GM06990 (cell line): ENCODE measurements around the gene ITM2C.

ENCODE experiments used
- DNase-seq: peaks from one replicate; pipeline ENCODE4 v3.0.0-alpha.2; 2011; ENCODE audit not compliant: insufficient read length; ENCODE audit errors: extremely low read depth
- H3K27me3 ChIP-seq: replicated peaks from 2 replicates; pipeline ENCODE4 v1.6.0; 2011; ENCODE audit warnings: low read length; ENCODE audit not compliant: control insufficient read depth, insufficient read depth
- H3K36me3 ChIP-seq: 2 replicates; pipeline ENCODE4 v1.5.1; 2011; ENCODE audit warnings: low read length; ENCODE audit not compliant: control insufficient read depth, insufficient read depth
- H3K4me3 ChIP-seq: replicated peaks from 2 replicates; pipeline ENCODE4 v1.5.1; 2011; ENCODE audit warnings: low read depth, mild to moderate bottlenecking, control low read depth, low read length
- TF ChIP-seq, protein P1 (sequence below): IDR thresholded peaks from 2 replicates; pipeline ENCODE4 v1.5.1; 2011; ENCODE audit warnings: low read length, control low read depth, mild to moderate bottlenecking, inconsistent platforms; ENCODE audit not compliant: insufficient read depth, poor library complexity, severe bottlenecking

ITM2C gene

DNA sequence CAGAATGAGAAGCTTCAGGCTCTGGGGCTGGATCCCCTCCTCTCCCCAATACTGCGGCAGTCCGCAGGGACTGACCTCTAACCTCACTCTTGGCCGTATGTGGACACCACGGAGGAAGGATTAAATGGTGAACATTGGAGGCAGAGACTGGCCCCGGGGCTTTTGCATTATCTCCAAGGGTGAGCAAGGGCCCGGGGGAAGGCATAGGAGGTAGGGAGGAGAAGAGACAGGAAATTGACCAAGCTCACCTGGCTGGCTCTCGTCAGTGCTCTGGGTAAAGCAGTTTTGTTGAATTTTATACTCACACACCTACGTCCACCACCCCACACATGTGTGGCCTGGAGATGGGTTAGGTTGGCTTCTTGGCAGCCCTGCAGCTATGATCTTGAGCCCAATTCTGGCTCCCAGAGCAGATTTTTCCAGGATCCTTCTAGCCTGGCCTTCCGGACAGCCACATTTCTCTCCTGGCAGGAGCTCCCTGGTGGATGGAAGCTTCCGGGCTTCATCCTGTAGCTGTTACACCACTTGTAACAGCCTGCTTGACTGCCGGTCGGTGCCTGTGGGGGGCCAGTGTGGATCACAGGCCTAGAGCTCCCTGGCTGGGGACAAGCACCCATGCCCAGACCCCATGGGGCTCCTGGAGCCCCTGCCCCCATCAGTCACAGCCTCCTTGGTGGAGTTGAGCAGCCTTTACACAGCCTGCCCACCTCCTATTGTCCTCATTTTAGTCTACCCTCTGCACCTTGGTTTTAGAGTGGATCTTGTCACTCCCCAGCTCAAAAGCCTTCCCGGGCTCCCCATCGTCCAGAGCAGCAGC is 7.6 kb downstream of the ITM2C start:
- Histone ChIP-seq H3K36me3 (peaks cover 20% of the 10 kb centered on the region), H3K27me3 (no peaks in the 10 kb centered on the region), H3K4me3 (peak overlapping the region; percentile 35)
- DNase-seq: no peak
- TF ChIP-seq, protein P1, sequence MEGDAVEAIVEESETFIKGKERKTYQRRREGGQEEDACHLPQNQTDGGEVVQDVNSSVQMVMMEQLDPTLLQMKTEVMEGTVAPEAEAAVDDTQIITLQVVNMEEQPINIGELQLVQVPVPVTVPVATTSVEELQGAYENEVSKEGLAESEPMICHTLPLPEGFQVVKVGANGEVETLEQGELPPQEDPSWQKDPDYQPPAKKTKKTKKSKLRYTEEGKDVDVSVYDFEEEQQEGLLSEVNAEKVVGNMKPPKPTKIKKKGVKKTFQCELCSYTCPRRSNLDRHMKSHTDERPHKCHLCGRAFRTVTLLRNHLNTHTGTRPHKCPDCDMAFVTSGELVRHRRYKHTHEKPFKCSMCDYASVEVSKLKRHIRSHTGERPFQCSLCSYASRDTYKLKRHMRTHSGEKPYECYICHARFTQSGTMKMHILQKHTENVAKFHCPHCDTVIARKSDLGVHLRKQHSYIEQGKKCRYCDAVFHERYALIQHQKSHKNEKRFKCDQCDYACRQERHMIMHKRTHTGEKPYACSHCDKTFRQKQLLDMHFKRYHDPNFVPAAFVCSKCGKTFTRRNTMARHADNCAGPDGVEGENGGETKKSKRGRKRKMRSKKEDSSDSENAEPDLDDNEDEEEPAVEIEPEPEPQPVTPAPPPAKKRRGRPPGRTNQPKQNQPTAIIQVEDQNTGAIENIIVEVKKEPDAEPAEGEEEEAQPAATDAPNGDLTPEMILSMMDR: no peak

DNA sequence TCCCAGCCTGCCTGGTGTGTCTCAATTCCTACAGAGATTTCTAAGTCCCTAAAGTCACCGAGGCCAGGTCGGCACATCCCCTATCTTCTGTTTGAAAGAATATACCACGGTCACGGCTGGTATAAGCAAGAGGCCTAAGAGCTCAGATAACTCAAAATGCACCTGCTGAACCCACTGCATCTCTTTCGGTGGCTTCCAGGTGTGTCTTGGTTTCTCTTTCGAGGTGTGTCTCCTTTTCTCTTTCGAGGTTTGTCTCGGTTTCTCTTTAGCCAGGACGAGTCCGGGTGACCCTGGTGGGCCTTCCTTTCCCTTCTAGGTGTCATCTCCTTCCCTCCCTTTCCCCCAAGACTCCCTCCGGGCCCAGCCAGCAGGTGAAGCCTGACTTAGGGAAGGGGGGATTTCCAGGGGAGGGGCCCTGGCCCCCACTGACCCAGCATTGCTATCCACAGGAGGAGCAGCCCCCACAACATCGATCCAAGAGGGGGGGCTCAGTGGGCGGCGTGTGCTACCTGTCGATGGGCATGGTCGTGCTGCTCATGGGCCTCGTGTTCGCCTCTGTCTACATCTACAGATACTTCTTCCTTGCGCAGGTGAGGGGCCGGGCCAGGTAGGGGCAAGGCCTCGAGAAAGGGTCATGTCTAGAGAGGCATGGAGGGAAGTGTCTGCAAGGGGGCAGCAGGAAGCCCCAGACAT is 8.4 kb downstream of the ITM2C start:
- TF ChIP-seq, protein P1: no peak
- H3K36me3 ChIP-seq: peaks cover 25% of the 10 kb centered on the region
- DNase-seq: no peak
- peak overlapping the region; percentile 57 for H3K4me3 ChIP-seq
- H3K27me3 ChIP-seq: no peaks in the 10 kb centered on the region

DNA sequence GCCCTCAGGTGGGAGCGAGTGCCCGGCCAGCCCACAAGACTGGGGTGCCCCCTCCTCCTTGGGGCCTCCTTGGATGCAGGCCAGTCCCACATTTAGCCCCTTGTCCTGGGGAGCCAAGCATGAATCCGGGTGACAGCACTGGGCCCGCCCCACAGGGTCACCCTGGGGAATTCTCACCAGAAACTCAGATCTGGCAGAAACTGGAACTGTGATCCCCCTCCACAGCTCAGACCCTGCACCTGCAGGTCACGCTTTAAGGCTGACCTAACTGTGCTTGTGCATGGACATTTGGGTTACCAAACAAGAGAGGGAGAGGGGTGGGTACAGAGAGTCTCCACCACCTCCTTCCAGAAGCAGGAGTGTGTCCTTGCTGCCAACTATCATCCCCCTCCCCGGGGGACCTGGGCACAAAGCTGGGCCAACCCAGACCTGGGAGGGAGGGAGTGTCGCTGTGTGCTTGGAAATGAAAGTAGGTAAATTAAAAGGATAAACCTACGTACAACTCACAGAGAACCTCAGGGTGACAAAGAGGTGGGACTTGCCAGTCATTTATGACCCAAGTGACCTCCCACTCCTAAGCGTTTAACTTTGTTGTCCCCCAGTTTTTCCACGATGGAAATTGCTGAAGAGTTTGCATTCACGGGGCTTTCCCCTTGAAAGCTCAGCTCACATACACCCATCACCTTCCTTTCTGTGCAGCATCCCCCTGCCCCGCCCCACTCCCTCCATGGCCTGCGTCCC is 9.1 kb downstream of the ITM2C start:
- TF ChIP-seq, protein P1: no peak
- H3K4me3 ChIP-seq: peak overlapping the region; percentile 57
- H3K36me3 ChIP-seq: peaks cover 27% of the 10 kb centered on the region
- H3K27me3 ChIP-seq: no peaks in the 10 kb centered on the region
- DNase-seq: peak; percentile 83

DNA sequence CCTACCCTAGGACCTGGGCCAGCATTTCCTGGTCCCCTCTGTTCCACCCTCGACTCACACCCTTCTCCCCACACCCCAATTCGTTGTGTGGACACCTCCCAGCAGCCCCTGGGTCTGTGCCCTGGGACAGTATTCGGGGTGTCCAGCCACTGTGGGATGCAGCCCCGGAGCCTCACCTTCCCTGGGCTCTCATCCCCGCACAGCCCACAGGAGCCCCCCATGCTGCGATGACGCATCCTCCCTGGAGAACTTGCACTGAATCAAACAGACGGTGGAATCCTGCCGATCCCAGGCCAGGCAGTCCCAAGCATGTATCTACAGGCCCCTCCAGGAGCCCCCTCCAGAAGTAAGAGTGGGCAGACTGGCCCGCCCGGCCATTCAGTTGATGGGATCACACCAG is 9.7 kb downstream of the ITM2C start:
- TF ChIP-seq, protein P1: no peak

DNA sequence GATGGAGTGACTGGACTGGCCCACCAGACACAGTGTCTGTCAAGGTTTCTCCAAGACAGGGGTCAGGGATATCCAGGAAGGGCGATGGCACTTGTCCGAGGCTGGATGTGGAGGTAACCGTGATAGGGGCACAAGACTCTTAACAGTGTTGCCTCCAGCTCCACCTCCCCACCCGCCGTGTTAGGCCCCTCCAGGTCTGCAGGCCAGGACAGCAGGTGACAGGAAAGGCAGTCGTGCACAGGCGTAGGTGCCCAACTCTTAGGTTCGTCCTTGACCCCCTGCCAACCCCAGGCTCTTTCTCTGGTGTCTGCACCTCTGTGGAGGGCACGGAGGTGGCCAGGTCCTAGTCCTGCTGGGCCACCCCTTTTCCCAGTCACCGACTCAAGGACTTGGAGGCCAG is 10.1 kb downstream of the ITM2C start:
- H3K27me3 ChIP-seq: no peaks in the 10 kb centered on the region
- H3K4me3 ChIP-seq: no peak overlapping the region
- TF ChIP-seq, protein P1: no peak
- no peak for DNase-seq
- peaks cover 27% of the 10 kb centered on the region for H3K36me3 ChIP-seq

More for the DNA sequence above, 9.7 kb downstream of the ITM2C start:
- no peak for DNase-seq
- Histone ChIP-seq H3K36me3 (peaks cover 26% of the 10 kb centered on the region), H3K4me3 (peak overlapping the region; percentile 57), H3K27me3 (no peaks in the 10 kb centered on the region)
